H1 (cell line): ENCODE data around the gene KIFC1.
"Not testable (repeated sequence)": the region's sequence is repeated elsewhere in the genome, so short reads cannot be mapped to it uniquely, and the experiment has no call there.

Experiments used
- CBX5 ChIP-seq: fragments of 300-800, 300-1000 bp; sonication (generic); IDR thresholded peaks from 2 replicates; pipeline ENCODE4 v1.7.1; 2016; ENCODE audit warnings: antibody characterized with exemption, low read length, low read depth
- CREB1 ChIP-seq: IDR thresholded peaks from 2 replicates; pipeline ENCODE4 v1.6.1; 2012; ENCODE audit warnings: inconsistent platforms
- CTCF ChIP-seq, 3 experiments: IDR thresholded peaks; 1 replicate in 2 of 3; 2 replicates in 1 of 3; pipeline versions ENCODE4 v1.5.1 to v1.6.1; 2011; ENCODE audit warnings: low read length in 3 of 3, mild to moderate bottlenecking in 3 of 3, inconsistent platforms in 2 of 3, low read depth in 1 of 3, moderate library complexity in 1 of 3; ENCODE audit not compliant: insufficient read depth in 1 of 3; ENCODE audit errors: control extremely low read depth in 1 of 3
- RAD21 ChIP-seq, 2 experiments: IDR thresholded peaks in 1 of 2; conservative IDR thresholded peaks in 1 of 2; 2 replicates each; pipeline ENCODE4 v1.6.1; 2011; ENCODE audit warnings: low read depth in 2 of 2, low read length in 2 of 2, improper control_type of control experiment in 1 of 2, inconsistent platforms in 1 of 2, mild to moderate bottlenecking in 1 of 2, moderate library complexity in 1 of 2

- TF ChIP-seq CTCF (IDR thresholded peaks at IDR 0.05; ENCODE audit: control extremely low read depth in 1 of 3, insufficient read depth in 1 of 3, low read depth in 1 of 3, low read length in 3 of 3); CREB1; CBX5; RAD21 (IDR thresholded peaks at IDR 0.05 in 1 of 2, conservative IDR thresholded peaks at IDR 0.05 in 1 of 2; ENCODE audit: low read depth in 2 of 2, low read length in 2 of 2): not testable (repeated sequence)
Observed at GRCh38 chr6:33363486-33363885, 28.1 kb upstream of the KIFC1 start.
